Activated B cell treated with CpG ODN at 0.5 μM for 24 hours (primary cell): ENCODE results near the gene DCP1A. TPM values are rescaled to one million over a fixed set of nuclear protein-coding genes. Genes with fewer than 3 reads are reported as not detected.
A peak's percentile ranks its signal among the peaks of the same experiment; 100 is the strongest.
"Not testable (repeated sequence)": the region's sequence is repeated elsewhere in the genome, so short reads cannot be mapped to it uniquely, and the experiment has no call there.

ENCODE experiments used
- ATAC-seq: fragments of 200-7000 bp; cut with Tn5 transposase; one replicate; pipeline ENCODE4 v1.10.0; 2021; ENCODE audit warnings: low read depth, mild to moderate bottlenecking, moderate library complexity
- CTCF ChIA-PET: fragments of 350-600 bp; sonication (Branson Sonifier 250); formaldehyde crosslinking; loops from one replicate; lab custom pipeline; 2021; ENCODE audit warnings: antibody characterized with exemption; lab: Charles Lee
- POLR2A ChIA-PET: fragments of 350-600 bp; sonication (Branson Sonifier 250); formaldehyde crosslinking; loops from one replicate; lab custom pipeline; 2021; ENCODE audit warnings: antibody characterized with exemption; lab: Charles Lee
- DNase-seq: peaks from one replicate; pipeline ENCODE4 v3.0.0; 2022
- H3K27ac Mint-ChIP-seq: one replicate; pipeline ENCODE4 v1.8.0; 2020; ENCODE audit warnings: mixed read lengths
- H3K27me3 Mint-ChIP-seq: one replicate; pipeline ENCODE4 v1.8.0; 2021; ENCODE audit warnings: mixed read lengths
- H3K36me3 Mint-ChIP-seq: one replicate; pipeline ENCODE4 v1.8.0; 2021; ENCODE audit warnings: low read depth, mixed read lengths
- H3K4me1 Mint-ChIP-seq: one replicate; pipeline ENCODE4 v1.8.0; 2021; ENCODE audit warnings: mixed read lengths
- H3K4me3 Mint-ChIP-seq: one replicate; pipeline ENCODE4 v1.8.0; 2020; ENCODE audit warnings: mild to moderate bottlenecking, mixed read lengths
- H3K9me3 Mint-ChIP-seq: one replicate; pipeline ENCODE4 v1.8.0; 2020; ENCODE audit warnings: mixed read lengths
- CTCF ChIP-seq: fragments of 200-600 bp; IDR thresholded peaks from one replicate; pipeline ENCODE4 v1.8.0; 2022; ENCODE audit warnings: antibody characterized with exemption, mild to moderate bottlenecking
- intact Hi-C: fragments of 100-400 bp; cut with micrococcal nuclease; formaldehyde crosslinking; loops from one replicate; pipeline ENCODE4 v1.15.1; 2024
- total RNA-seq: library from RNA; stranded (reverse); gene quantifications from 2 replicates; pipeline ENCODE4 v1.2.3, GENCODE V29; 2022

DCP1A gene
- total RNA-seq, 1 donor from 2014 or later: 35.1 TPM

GRCh38 chr3:53300826-53301225 is 46.5 kb downstream of the DCP1A start:
- intact Hi-C loops: no loop called here
- H3K27ac Mint-ChIP-seq: no peak overlapping the region

GRCh38 chr3:53299611-53300023 is 47.7 kb downstream of the DCP1A start:
- DNase-seq, POLR2A ChIA-PET, H3K4me1 Mint-ChIP-seq, H3K4me3 Mint-ChIP-seq, H3K27me3 Mint-ChIP-seq, H3K9me3 Mint-ChIP-seq: not testable (repeated sequence)
- ATAC-seq: peak; percentile 69
- intact Hi-C loops: loop anchor here (1.0 to 2.0 kb wide), 4 partner anchors 79 to 563 kb away; no protein-coding TSS in a partner anchor
- Mint-ChIP-seq H3K27ac (peak overlapping the region; percentile 41), H3K36me3 (peaks cover 64% of the 10 kb centered on the region)
- TF ChIP-seq CTCF: peak; percentile 80
- CTCF ChIA-PET: interaction anchor here (0.6 to 2.5 kb wide), 3 partner anchors 9 to 439 kb away, joined by 3 to 6 read pairs (median 4); no protein-coding TSS in a partner anchor

More at GRCh38 chr3:53300826-53301225, 46.5 kb downstream of the DCP1A start:
- CTCF ChIA-PET: interaction anchor here (2.5 kb wide), 1 partner anchor 408 kb away, joined by 6 read pairs; no protein-coding TSS in a partner anchor
- Mint-ChIP-seq H3K4me3 (no peak overlapping the region), H3K36me3 (peaks cover 61% of the 10 kb centered on the region), H3K4me1 (peaks cover 2% of the 10 kb centered on the region), H3K9me3 (no peaks in the 10 kb centered on the region), H3K27me3 (no peaks in the 10 kb centered on the region)
- ATAC-seq: no peak
- POLR2A ChIA-PET: interaction anchor here (0.7 kb wide), 1 partner anchor 11 kb away, joined by 4 read pairs; no protein-coding TSS in a partner anchor
- no peak for TF ChIP-seq CTCF
- DNase-seq: no peak

GRCh38 chr3:53295410-53295809 is 51.9 kb downstream of the DCP1A start:
- ChIA-PET CTCF (no interaction called here), POLR2A (no interaction called here)
- ATAC-seq: no peak
- Mint-ChIP-seq H3K4me3 (no peak overlapping the region), H3K27ac (no peak overlapping the region), H3K9me3 (no peaks in the 10 kb centered on the region), H3K27me3 (no peaks in the 10 kb centered on the region), H3K36me3 (peaks cover 59% of the 10 kb centered on the region), H3K4me1 (peaks cover 2% of the 10 kb centered on the region)
- DNase-seq: no peak
- intact Hi-C loops: no loop called here
- TF ChIP-seq CTCF: no peak

GRCh38 chr3:53293867-53294266 is 53.5 kb downstream of the DCP1A start:
- CTCF ChIA-PET: no interaction called here

GRCh38 chr3:53288214-53288613 is 59.1 kb downstream of the DCP1A start:
- Mint-ChIP-seq H3K36me3 (peaks cover 77% of the 10 kb centered on the region), H3K4me1 (no peaks in the 10 kb centered on the region), H3K9me3 (no peaks in the 10 kb centered on the region), H3K27me3 (no peaks in the 10 kb centered on the region), H3K4me3 (no peak overlapping the region), H3K27ac (no peak overlapping the region)
- intact Hi-C loops: no loop called here
- ATAC-seq (no peak), DNase-seq (no peak)
- ChIA-PET POLR2A (no interaction called here), CTCF (no interaction called here)
- no peak for TF ChIP-seq CTCF

More at GRCh38 chr3:53293867-53294266, 53.5 kb downstream of the DCP1A start:
- no peak overlapping the region for H3K27ac Mint-ChIP-seq
- no peaks in the 10 kb centered on the region for H3K27me3 Mint-ChIP-seq
- no peak for TF ChIP-seq CTCF
- ATAC-seq (no peak), DNase-seq (no peak)
- intact Hi-C loops: no loop called here
- H3K4me1 Mint-ChIP-seq: no peaks in the 10 kb centered on the region
- H3K4me3 Mint-ChIP-seq: no peak overlapping the region
- POLR2A ChIA-PET: no interaction called here
- H3K36me3 Mint-ChIP-seq: peaks cover 58% of the 10 kb centered on the region
- no peaks in the 10 kb centered on the region for H3K9me3 Mint-ChIP-seq
